ENCODE results near the gene DARS1. TPM values are rescaled to one million over a fixed set of nuclear protein-coding genes. Genes with fewer than 3 reads are reported as not detected.

The DARS1 gene
- total and polyA plus RNA-seq, 2 of the 13 experiments (the other 11 are each of a cell fraction or from before 2014, with no cell fraction given) = 149 to 230 TPM

GRCh38 chr2:136010126-136010525 is 24.7 kb upstream of the DARS1 start:
- H3K27me3 ChIP-seq (ENCODE audit: control insufficient read depth in 1 of 2, insufficient read depth in 2 of 2, low read length in 2 of 2) = no peaks in the 10 kb centered on the region
- H3K9me3 ChIP-seq (ENCODE audit: low read length) = no peaks in the 10 kb centered on the region
- 13% methylated on average over 2 of the region's 2 CpGs for WGBS (ENCODE audit: low lambda C conversion rate)
- intact Hi-C loops (cut with micrococcal nuclease; ENCODE audit: unreplicated experiment) = no loop called here
- H2AFZ ChIP-seq (ENCODE audit: low read length) = no peak overlapping the region
- FAIRE-seq (no peak), DNase-seq (ENCODE audit: low spot score) (no peak), ATAC-seq (no peak)
- no peaks in the 10 kb centered on the region for H3K79me2 ChIP-seq (ENCODE audit: insufficient read depth, low read length)
- H3K36me3 ChIP-seq (replicated peaks in 1 of 2; ENCODE audit: control insufficient read depth in 1 of 2, insufficient read depth in 2 of 2, low read length in 2 of 2) = no peaks in the 10 kb centered on the region
- no peaks in the 10 kb centered on the region for H4K20me1 ChIP-seq (ENCODE audit: insufficient read depth, low read length)
- CTCF ChIA-PET (ENCODE audit: low intra/inter-chr PET ratio, low total read pairs) = no interaction called here
- H3K9ac ChIP-seq (ENCODE audit: insufficient read depth, low read depth, low read length) = no peak overlapping the region
- no TSS peak for BruUV-seq (replicated peaks)
- H3K27ac ChIP-seq (ENCODE audit: extremely low read length, insufficient read depth, low read length) = no peak overlapping the region
- no peak overlapping the region for H3K4me3 ChIP-seq (replicated peaks in 1 of 3; ENCODE audit: insufficient read depth in 1 of 3, low read depth in 2 of 3, low read length in 3 of 3)
- peaks cover 18% of the 10 kb centered on the region for H3K4me1 ChIP-seq (ENCODE audit: insufficient read depth, low read length)
- in situ Hi-C loops (cut with HindIII; ENCODE audit: extremely low pct_ligation_motif_present, low pct_unique_long_range_greater_than_20kb) = no loop called here
- no peak overlapping the region for H3K4me2 ChIP-seq (ENCODE audit: low read depth, low read length)
- POLR2A ChIA-PET = no interaction called here
- TF ChIP-seq ZNF616 (CRISPR knock-in tag; IDR thresholded peaks at IDR 0.05; ENCODE audit: low read depth) (no peak), SP1 (IDR thresholded peaks at IDR 0.05) (no peak), SP1 (CRISPR knock-in tag; IDR thresholded peaks at IDR 0.05) (no peak)

GRCh38 chr2:136008205-136008865 is 22.9 kb upstream of the DARS1 start:
- ChIA-PET CTCF (ENCODE audit: low intra/inter-chr PET ratio, low total read pairs) (no interaction called here), POLR2A (no interaction called here)
- Histone ChIP-seq H3K4me3 (replicated peaks in 1 of 3; ENCODE audit: insufficient read depth in 1 of 3, low read depth in 2 of 3, low read length in 3 of 3) (no peak overlapping the region), H3K9me3 (ENCODE audit: low read length) (no peaks in the 10 kb centered on the region), H4K20me1 (ENCODE audit: insufficient read depth, low read length) (no peaks in the 10 kb centered on the region), H3K9ac (ENCODE audit: insufficient read depth, low read depth, low read length) (no peak overlapping the region), H3K27me3 (ENCODE audit: control insufficient read depth in 1 of 2, insufficient read depth in 2 of 2, low read length in 2 of 2) (no peaks in the 10 kb centered on the region), H2AFZ (ENCODE audit: low read length) (no peak overlapping the region), H3K79me2 (ENCODE audit: insufficient read depth, low read length) (no peaks in the 10 kb centered on the region), H3K36me3 (replicated peaks in 1 of 2; ENCODE audit: control insufficient read depth in 1 of 2, insufficient read depth in 2 of 2, low read length in 2 of 2) (no peaks in the 10 kb centered on the region), H3K4me1 (ENCODE audit: insufficient read depth, low read length) (peaks cover 7% of the 10 kb centered on the region; the same call in 1 of the 2 replicates), H3K27ac (ENCODE audit: extremely low read length, insufficient read depth, low read length) (no peak overlapping the region), H3K4me2 (ENCODE audit: low read depth, low read length) (no peak overlapping the region)
- intact Hi-C loops (cut with micrococcal nuclease; ENCODE audit: unreplicated experiment) (no loop called here), in situ Hi-C loops (cut with HindIII; ENCODE audit: extremely low pct_ligation_motif_present, low pct_unique_long_range_greater_than_20kb) (no loop called here)
- DNase-seq (ENCODE audit: low spot score) = no peak
- no peak; the same call in 2 of the 3 replicates for ATAC-seq
- no peak for FAIRE-seq
- no peak for TF ChIP-seq NKX3-1 (CRISPR knock-in tag; IDR thresholded peaks at IDR 0.05)
- no peak for TF ChIP-seq DBP (CRISPR knock-in tag; IDR thresholded peaks at IDR 0.05; ENCODE audit: not compliant biosample characterization)
- TF ChIP-seq ZNF747 (CRISPR knock-in tag; IDR thresholded peaks at IDR 0.05; ENCODE audit: borderline replicate concordance) = no peak
- TF ChIP-seq ZNF720 (CRISPR knock-in tag; IDR thresholded peaks at IDR 0.05) = no peak
- TF ChIP-seq SMYD3 (CRISPR knock-in tag; IDR thresholded peaks at IDR 0.05) = no peak
- no peak for TF ChIP-seq GMEB2 (CRISPR knock-in tag; IDR thresholded peaks at IDR 0.05; ENCODE audit: low read depth)
- peak; percentile 40; the same call in 1 of the 2 replicates for TF ChIP-seq CREB1 (IDR thresholded peaks at IDR 0.05)
- TF ChIP-seq CREB1 (CRISPR knock-in tag; IDR thresholded peaks at IDR 0.05) = no peak
- 64% methylated on average over 9 of the region's 9 CpGs for WGBS (ENCODE audit: low lambda C conversion rate)
- no TSS peak for BruUV-seq (replicated peaks)
